AG04450 (cell line): ENCODE data around the gene GAS2. TPM values are rescaled to one million over a fixed set of nuclear protein-coding genes. Genes with fewer than 3 reads are reported as not detected.

Source experiments
- CTCF ChIA-PET: fragments of 300-600, 350-600 bp; formaldehyde crosslinking; extraction: SDS; loops from one replicate; lab custom pipeline; 2022; ENCODE audit warnings: antibody characterized with exemption, inconsistent platforms; lab: Charles Lee
- POLR2A ChIA-PET: fragments of 350-600 bp; formaldehyde crosslinking; extraction: SDS; loops from one replicate; lab custom pipeline; 2021; ENCODE audit warnings: antibody characterized with exemption, inconsistent platforms; lab: Yijun Ruan, JAX
- DNase-seq: peaks from one replicate; pipeline ENCODE4 v3.0.0-alpha.2; 2011; ENCODE audit warnings: low read depth, low spot score
- H3K27ac ChIP-seq: one replicate; pipeline ENCODE4 v1.5.1; 2012; ENCODE audit warnings: low read depth, low read length, control low read depth
- H3K27me3 ChIP-seq: one replicate; pipeline ENCODE4 v1.6.0; 2012; ENCODE audit warnings: low read length; ENCODE audit not compliant: control insufficient read depth, insufficient read depth
- H3K4me3 ChIP-seq: 2 replicates; pipeline ENCODE4 v1.5.1; 2011; ENCODE audit warnings: mild to moderate bottlenecking, low read depth, low read length, control low read depth
- H3K9me3 ChIP-seq: 2 replicates; pipeline ENCODE4 v1.5.1; 2012; ENCODE audit warnings: low read length; ENCODE audit not compliant: control insufficient read depth, insufficient read depth
- polyA plus RNA-seq: library from polyadenylated mRNA; depleted of rRNA; stranded (reverse); fragments of >200 nt; gene quantifications from 2 replicates; pipeline ENCODE4 v1.2.3, GENCODE V29; 2011
- TF ChIP-seq, protein P1 (sequence below): IDR thresholded peaks from 2 replicates; pipeline ENCODE4 v1.5.1; 2011; ENCODE audit warnings: low read depth, low read length, control low read depth, inconsistent platforms

Gene GAS2
- polyA plus RNA-seq, 1 experiment, result 0.67 TPM

GRCh38 chr11:22670830-22671229 lies 4.4 kb downstream of the GAS2 start:
- H3K9me3 ChIP-seq, result no peaks in the 10 kb centered on the region
- ChIA-PET POLR2A (no interaction called here), CTCF (interaction anchor here (0.7 to 1.9 kb wide), 4 partner anchors 17 to 117 kb away, joined by 3 to 14 read pairs (median 4); no protein-coding TSS in a partner anchor)
- peaks cover 24% of the 10 kb centered on the region for H3K27me3 ChIP-seq
- TF ChIP-seq, protein P1, sequence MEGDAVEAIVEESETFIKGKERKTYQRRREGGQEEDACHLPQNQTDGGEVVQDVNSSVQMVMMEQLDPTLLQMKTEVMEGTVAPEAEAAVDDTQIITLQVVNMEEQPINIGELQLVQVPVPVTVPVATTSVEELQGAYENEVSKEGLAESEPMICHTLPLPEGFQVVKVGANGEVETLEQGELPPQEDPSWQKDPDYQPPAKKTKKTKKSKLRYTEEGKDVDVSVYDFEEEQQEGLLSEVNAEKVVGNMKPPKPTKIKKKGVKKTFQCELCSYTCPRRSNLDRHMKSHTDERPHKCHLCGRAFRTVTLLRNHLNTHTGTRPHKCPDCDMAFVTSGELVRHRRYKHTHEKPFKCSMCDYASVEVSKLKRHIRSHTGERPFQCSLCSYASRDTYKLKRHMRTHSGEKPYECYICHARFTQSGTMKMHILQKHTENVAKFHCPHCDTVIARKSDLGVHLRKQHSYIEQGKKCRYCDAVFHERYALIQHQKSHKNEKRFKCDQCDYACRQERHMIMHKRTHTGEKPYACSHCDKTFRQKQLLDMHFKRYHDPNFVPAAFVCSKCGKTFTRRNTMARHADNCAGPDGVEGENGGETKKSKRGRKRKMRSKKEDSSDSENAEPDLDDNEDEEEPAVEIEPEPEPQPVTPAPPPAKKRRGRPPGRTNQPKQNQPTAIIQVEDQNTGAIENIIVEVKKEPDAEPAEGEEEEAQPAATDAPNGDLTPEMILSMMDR, result peak; percentile 33; the same call in 1 of the 2 replicates
- no peak overlapping the region for H3K27ac ChIP-seq
- no peak for DNase-seq
- H3K4me3 ChIP-seq, result no peak overlapping the region

- no peak overlapping the region for H3K27ac ChIP-seq
- H3K4me3 ChIP-seq, result no peak overlapping the region
- TF ChIP-seq, protein P1, result no peak
- CTCF ChIA-PET, result interaction anchor here (1.1 to 1.9 kb wide), 3 partner anchors 16 to 116 kb away, joined by 3 to 14 read pairs (median 4); no protein-coding TSS in a partner anchor
- peaks cover 15% of the 10 kb centered on the region for H3K27me3 ChIP-seq
- DNase-seq, result no peak
- no peaks in the 10 kb centered on the region for H3K9me3 ChIP-seq
- POLR2A ChIA-PET, result no interaction called here
These were observed 5.3 kb downstream of the GAS2 start for GRCh38 chr11:22671751-22672150.

- TF ChIP-seq, protein P1, result no peak
- POLR2A ChIA-PET, result no interaction called here
- H3K27ac ChIP-seq, result no peak overlapping the region
- no peak for DNase-seq
- H3K27me3 ChIP-seq, result no peaks in the 10 kb centered on the region
- no peaks in the 10 kb centered on the region for H3K9me3 ChIP-seq
- CTCF ChIA-PET, result no interaction called here
- H3K4me3 ChIP-seq, result no peak overlapping the region
These were observed 8.3 kb downstream of the GAS2 start for GRCh38 chr11:22674470-22675439.

DNA sequence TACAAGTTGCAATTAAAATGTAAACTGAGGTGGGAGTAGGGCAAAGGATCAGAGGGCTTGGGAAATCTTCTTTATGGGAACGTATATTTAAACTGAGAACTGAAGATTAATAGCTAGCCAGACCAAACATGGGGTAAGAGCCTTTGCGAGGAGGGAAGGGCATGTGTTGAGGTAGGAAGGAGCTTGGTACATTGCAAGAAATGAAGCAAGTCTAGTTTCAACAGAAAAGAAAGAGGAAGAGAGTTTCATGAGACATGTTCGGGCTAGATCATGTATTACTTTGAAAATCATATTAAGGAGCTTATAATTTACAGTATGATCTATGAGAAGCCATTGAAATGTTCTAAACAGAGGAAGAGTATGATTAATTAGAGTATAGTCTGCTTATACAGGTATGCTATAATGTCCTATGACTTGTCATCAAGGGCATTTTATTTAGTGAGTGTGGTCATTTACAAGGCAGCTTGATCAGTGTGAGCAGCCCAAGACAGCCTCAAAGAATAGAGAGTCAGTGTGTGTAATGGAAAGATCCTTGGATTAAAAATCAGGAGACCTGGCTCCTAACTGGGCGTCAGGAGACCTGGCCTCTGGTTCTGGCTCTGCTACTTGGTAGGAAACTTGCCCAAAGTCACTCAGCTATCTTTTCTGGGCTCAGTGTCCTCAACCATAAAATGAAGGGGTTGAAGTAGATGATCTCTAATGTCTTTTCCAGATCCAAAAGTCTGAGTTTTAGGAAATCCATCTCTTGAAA lies 10.9 kb downstream of the GAS2 start:
- Histone ChIP-seq H3K27ac (no peak overlapping the region), H3K9me3 (no peaks in the 10 kb centered on the region), H3K4me3 (no peak overlapping the region), H3K27me3 (no peaks in the 10 kb centered on the region)
- TF ChIP-seq, protein P1, result no peak
- ChIA-PET POLR2A (no interaction called here), CTCF (no interaction called here)
- DNase-seq, result no peak

- H3K9me3 ChIP-seq, result no peaks in the 10 kb centered on the region
- POLR2A ChIA-PET, result no interaction called here
- CTCF ChIA-PET, result no interaction called here
- no peak overlapping the region for H3K27ac ChIP-seq
- TF ChIP-seq, protein P1, result no peak
- no peak overlapping the region for H3K4me3 ChIP-seq
- H3K27me3 ChIP-seq, result no peaks in the 10 kb centered on the region
- no peak for DNase-seq
These were observed 14.2 kb downstream of the GAS2 start for GRCh38 chr11:22680628-22681027.
